ENCODE data around the gene MUL1. TPM values are rescaled to one million over a fixed set of nuclear protein-coding genes. Genes with fewer than 3 reads are reported as not detected.

The MUL1 gene
- total and polyA plus RNA-seq, 2 of the 8 experiments (the other 6 are each of a cell fraction or from before 2014, with no cell fraction given): 16.4 to 20.8 TPM

GRCh38 chr1:20472121-20472520 is 35.8 kb downstream of the MUL1 start (continued):
- TF ChIP-seq, protein P1, sequence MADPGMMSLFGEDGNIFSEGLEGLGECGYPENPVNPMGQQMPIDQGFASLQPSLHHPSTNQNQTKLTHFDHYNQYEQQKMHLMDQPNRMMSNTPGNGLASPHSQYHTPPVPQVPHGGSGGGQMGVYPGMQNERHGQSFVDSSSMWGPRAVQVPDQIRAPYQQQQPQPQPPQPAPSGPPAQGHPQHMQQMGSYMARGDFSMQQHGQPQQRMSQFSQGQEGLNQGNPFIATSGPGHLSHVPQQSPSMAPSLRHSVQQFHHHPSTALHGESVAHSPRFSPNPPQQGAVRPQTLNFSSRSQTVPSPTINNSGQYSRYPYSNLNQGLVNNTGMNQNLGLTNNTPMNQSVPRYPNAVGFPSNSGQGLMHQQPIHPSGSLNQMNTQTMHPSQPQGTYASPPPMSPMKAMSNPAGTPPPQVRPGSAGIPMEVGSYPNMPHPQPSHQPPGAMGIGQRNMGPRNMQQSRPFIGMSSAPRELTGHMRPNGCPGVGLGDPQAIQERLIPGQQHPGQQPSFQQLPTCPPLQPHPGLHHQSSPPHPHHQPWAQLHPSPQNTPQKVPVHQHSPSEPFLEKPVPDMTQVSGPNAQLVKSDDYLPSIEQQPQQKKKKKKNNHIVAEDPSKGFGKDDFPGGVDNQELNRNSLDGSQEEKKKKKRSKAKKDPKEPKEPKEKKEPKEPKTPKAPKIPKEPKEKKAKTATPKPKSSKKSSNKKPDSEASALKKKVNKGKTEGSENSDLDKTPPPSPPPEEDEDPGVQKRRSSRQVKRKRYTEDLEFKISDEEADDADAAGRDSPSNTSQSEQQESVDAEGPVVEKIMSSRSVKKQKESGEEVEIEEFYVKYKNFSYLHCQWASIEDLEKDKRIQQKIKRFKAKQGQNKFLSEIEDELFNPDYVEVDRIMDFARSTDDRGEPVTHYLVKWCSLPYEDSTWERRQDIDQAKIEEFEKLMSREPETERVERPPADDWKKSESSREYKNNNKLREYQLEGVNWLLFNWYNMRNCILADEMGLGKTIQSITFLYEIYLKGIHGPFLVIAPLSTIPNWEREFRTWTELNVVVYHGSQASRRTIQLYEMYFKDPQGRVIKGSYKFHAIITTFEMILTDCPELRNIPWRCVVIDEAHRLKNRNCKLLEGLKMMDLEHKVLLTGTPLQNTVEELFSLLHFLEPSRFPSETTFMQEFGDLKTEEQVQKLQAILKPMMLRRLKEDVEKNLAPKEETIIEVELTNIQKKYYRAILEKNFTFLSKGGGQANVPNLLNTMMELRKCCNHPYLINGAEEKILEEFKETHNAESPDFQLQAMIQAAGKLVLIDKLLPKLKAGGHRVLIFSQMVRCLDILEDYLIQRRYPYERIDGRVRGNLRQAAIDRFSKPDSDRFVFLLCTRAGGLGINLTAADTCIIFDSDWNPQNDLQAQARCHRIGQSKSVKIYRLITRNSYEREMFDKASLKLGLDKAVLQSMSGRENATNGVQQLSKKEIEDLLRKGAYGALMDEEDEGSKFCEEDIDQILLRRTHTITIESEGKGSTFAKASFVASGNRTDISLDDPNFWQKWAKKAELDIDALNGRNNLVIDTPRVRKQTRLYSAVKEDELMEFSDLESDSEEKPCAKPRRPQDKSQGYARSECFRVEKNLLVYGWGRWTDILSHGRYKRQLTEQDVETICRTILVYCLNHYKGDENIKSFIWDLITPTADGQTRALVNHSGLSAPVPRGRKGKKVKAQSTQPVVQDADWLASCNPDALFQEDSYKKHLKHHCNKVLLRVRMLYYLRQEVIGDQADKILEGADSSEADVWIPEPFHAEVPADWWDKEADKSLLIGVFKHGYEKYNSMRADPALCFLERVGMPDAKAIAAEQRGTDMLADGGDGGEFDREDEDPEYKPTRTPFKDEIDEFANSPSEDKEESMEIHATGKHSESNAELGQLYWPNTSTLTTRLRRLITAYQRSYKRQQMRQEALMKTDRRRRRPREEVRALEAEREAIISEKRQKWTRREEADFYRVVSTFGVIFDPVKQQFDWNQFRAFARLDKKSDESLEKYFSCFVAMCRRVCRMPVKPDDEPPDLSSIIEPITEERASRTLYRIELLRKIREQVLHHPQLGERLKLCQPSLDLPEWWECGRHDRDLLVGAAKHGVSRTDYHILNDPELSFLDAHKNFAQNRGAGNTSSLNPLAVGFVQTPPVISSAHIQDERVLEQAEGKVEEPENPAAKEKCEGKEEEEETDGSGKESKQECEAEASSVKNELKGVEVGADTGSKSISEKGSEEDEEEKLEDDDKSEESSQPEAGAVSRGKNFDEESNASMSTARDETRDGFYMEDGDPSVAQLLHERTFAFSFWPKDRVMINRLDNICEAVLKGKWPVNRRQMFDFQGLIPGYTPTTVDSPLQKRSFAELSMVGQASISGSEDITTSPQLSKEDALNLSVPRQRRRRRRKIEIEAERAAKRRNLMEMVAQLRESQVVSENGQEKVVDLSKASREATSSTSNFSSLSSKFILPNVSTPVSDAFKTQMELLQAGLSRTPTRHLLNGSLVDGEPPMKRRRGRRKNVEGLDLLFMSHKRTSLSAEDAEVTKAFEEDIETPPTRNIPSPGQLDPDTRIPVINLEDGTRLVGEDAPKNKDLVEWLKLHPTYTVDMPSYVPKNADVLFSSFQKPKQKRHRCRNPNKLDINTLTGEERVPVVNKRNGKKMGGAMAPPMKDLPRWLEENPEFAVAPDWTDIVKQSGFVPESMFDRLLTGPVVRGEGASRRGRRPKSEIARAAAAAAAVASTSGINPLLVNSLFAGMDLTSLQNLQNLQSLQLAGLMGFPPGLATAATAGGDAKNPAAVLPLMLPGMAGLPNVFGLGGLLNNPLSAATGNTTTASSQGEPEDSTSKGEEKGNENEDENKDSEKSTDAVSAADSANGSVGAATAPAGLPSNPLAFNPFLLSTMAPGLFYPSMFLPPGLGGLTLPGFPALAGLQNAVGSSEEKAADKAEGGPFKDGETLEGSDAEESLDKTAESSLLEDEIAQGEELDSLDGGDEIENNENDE (IDR thresholded peaks at IDR 0.05; ENCODE audit: insufficient replicate concordance, low read length): no peak
- no peak for TF ChIP-seq TBP (IDR thresholded peaks at IDR 0.05; ENCODE audit: low read depth, low read length)
- TF ChIP-seq BACH1 (IDR thresholded peaks at IDR 0.05; ENCODE audit: low read length): no peak
- TF ChIP-seq RBBP5 (IDR thresholded peaks at IDR 0.05; ENCODE audit: borderline replicate concordance, low read depth, low read length): no peak
- no peak for TF ChIP-seq RXRA (IDR thresholded peaks at IDR 0.05; ENCODE audit: insufficient read depth, low read depth, low read length)
- no peak for TF ChIP-seq SUZ12 (IDR thresholded peaks at IDR 0.05; ENCODE audit: low read length)
- no peak for TF ChIP-seq FOSL1 (IDR thresholded peaks at IDR 0.05; ENCODE audit: insufficient read depth, low read depth, low read length)
- TF ChIP-seq, protein P2, sequence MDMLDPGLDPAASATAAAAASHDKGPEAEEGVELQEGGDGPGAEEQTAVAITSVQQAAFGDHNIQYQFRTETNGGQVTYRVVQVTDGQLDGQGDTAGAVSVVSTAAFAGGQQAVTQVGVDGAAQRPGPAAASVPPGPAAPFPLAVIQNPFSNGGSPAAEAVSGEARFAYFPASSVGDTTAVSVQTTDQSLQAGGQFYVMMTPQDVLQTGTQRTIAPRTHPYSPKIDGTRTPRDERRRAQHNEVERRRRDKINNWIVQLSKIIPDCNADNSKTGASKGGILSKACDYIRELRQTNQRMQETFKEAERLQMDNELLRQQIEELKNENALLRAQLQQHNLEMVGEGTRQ (IDR thresholded peaks at IDR 0.05; ENCODE audit: low read length): no peak
- TF ChIP-seq CBX5 (IDR thresholded peaks at IDR 0.05; ENCODE audit: low read depth, low read length): no peak
- TF ChIP-seq CHD1 (IDR thresholded peaks at IDR 0.05; ENCODE audit: low read depth, low read length): no peak
